H1 (cell line): ENCODE results near the gene PSME2. TPM values are rescaled to one million over a fixed set of nuclear protein-coding genes. Genes with fewer than 3 reads are reported as not detected.

Experiments used
- CTCF ChIA-PET: fragments of 300-600 bp; sonication (Branson Sonifier 250); formaldehyde crosslinking; loops from one replicate; lab custom pipeline; 2021; ENCODE audit not compliant: partially characterized antibody; lab: Charles Lee
- POLR2A ChIA-PET: fragments of 300-600 bp; sonication (Branson Sonifier 250); formaldehyde crosslinking; loops from one replicate; lab custom pipeline; 2021; ENCODE audit warnings: inconsistent platforms; ENCODE audit not compliant: partially characterized antibody; lab: Charles Lee
- DNase-seq, 2 experiments: peaks; one replicate each; pipeline versions ENCODE4 v3.0.0 to v3.0.0-alpha.2; 2010 to 2022; ENCODE audit warnings: low spot score in 2 of 2, low read depth in 1 of 2, mixed read lengths in 1 of 2
- FAIRE-seq: peaks from 2 replicates; lab custom pipeline; 2011; peaks lifted over from hg19 to GRCh38; lab: Jason Lieb, UNC
- H2AFZ ChIP-seq: 2 replicates; pipeline ENCODE4 v1.8.1; 2012; ENCODE audit warnings: low read length, inconsistent platforms
- H2AK5ac ChIP-seq: 2 replicates; pipeline ENCODE4 v1.6.1; 2013; ENCODE audit warnings: low read depth, low read length
- H2BK120ac ChIP-seq: replicated peaks from 2 replicates; pipeline ENCODE3; 2013; ENCODE audit warnings: low read depth, low read length, inconsistent platforms
- H2BK12ac ChIP-seq: 2 replicates; pipeline ENCODE4 v1.6.1; 2013; ENCODE audit warnings: low read depth, low read length
- H2BK15ac ChIP-seq: 2 replicates; pipeline ENCODE4 v1.6.1; 2013; ENCODE audit warnings: low read length
- H2BK20ac ChIP-seq: 2 replicates; pipeline ENCODE4 v1.6.1; 2013; ENCODE audit warnings: low read length
- H2BK5ac ChIP-seq: 2 replicates; pipeline ENCODE4 v1.6.1; 2013; ENCODE audit warnings: low read depth, low read length
- H3K14ac ChIP-seq: 2 replicates; pipeline ENCODE4 v1.6.1; 2013; ENCODE audit warnings: inconsistent platforms; ENCODE audit not compliant: insufficient read length
- H3K18ac ChIP-seq: 2 replicates; pipeline ENCODE4 v1.6.1; 2013; ENCODE audit warnings: low read length; ENCODE audit errors: extremely low read depth
- H3K23ac ChIP-seq: 2 replicates; pipeline ENCODE4 v1.6.1; 2013; ENCODE audit warnings: inconsistent platforms; ENCODE audit not compliant: insufficient read length
- H3K23me2 ChIP-seq: 2 replicates; pipeline ENCODE4 v1.6.1; 2013; ENCODE audit warnings: low read depth, low read length
- H3K27ac ChIP-seq: 2 replicates; pipeline ENCODE4 v1.6.1; 2011; ENCODE audit warnings: low read depth, low read length, inconsistent platforms
- H3K27me3 ChIP-seq, 4 experiments: replicated peaks in 1 of 4; 1 replicate in 1 of 4; 2 replicates in 3 of 4; pipeline versions ENCODE4 v1.6.1 to v1.8.1; 2011 to 2013; ENCODE audit warnings: low read length in 3 of 4, mild to moderate bottlenecking in 3 of 4, inconsistent platforms in 2 of 4, mixed read lengths in 2 of 4, moderate library complexity in 1 of 4; ENCODE audit not compliant: control insufficient read depth in 3 of 4, insufficient read depth in 3 of 4; ENCODE audit errors: extremely low read depth in 1 of 4
- H3K36me3 ChIP-seq, 4 experiments: 2 replicates each; pipeline versions ENCODE4 v1.6.1 to v1.8.1; 2011 to 2013; ENCODE audit warnings: mild to moderate bottlenecking in 4 of 4, low read length in 3 of 4, moderate library complexity in 2 of 4, control low read depth in 1 of 4, inconsistent platforms in 1 of 4; ENCODE audit not compliant: insufficient read depth in 4 of 4, control insufficient read depth in 2 of 4
- H3K4ac ChIP-seq: replicated peaks from 2 replicates; pipeline ENCODE3; 2013; ENCODE audit warnings: low read length, low read depth, mixed read lengths, inconsistent platforms; ENCODE audit not compliant: insufficient read length
- H3K4me1 ChIP-seq, 4 experiments: replicated peaks in 1 of 4; 1 replicate in 1 of 4; 2 replicates in 3 of 4; pipeline versions ENCODE4 v1.6.1 to v1.8.1; 2011 to 2013; ENCODE audit warnings: low read length in 3 of 4, inconsistent platforms in 2 of 4, mixed read lengths in 1 of 4; ENCODE audit not compliant: insufficient read depth in 4 of 4, control insufficient read depth in 3 of 4
- H3K4me2 ChIP-seq, 2 experiments: 2 replicates each; pipeline versions ENCODE4 v1.6.1 to v1.8.1; 2011 to 2013; ENCODE audit warnings: low read depth in 2 of 2, low read length in 2 of 2, control low read depth in 1 of 2, inconsistent platforms in 1 of 2, mild to moderate bottlenecking in 1 of 2; ENCODE audit not compliant: insufficient read depth in 1 of 2
- H3K4me3 ChIP-seq, 4 experiments: fragments of 200-600, 300-600 bp in 1 of 4; sonication (generic), shearing (Covaris generic), sonication (Bioruptor Twin) in 1 of 4; 2 replicates each; pipeline versions ENCODE4 v1.5.1 to v1.8.1; 2011 to 2016; ENCODE audit warnings: low read length in 4 of 4, low read depth in 3 of 4, control low read depth in 2 of 4, inconsistent platforms in 2 of 4, mild to moderate bottlenecking in 2 of 4, mixed read lengths in 1 of 4, moderate library complexity in 1 of 4; ENCODE audit not compliant: insufficient read depth in 2 of 4; ENCODE audit errors: extremely low read depth in 1 of 4
- H3K56ac ChIP-seq: replicated peaks from 2 replicates; pipeline ENCODE3; 2013; ENCODE audit warnings: low read depth, mild to moderate bottlenecking, mixed read lengths, low read length, inconsistent platforms; ENCODE audit not compliant: insufficient read length
- H3K79me1 ChIP-seq: 2 replicates; pipeline ENCODE4 v1.6.1; 2013; ENCODE audit warnings: low read depth, low read length, control low read depth
- H3K79me2 ChIP-seq, 2 experiments: 2 replicates each; pipeline versions ENCODE4 v1.6.1 to v1.8.1; 2012 to 2013; ENCODE audit warnings: low read length in 2 of 2, mild to moderate bottlenecking in 2 of 2, inconsistent platforms in 1 of 2; ENCODE audit not compliant: insufficient read depth in 2 of 2, control insufficient read depth in 1 of 2
- H3K9ac ChIP-seq, 4 experiments: replicated peaks in 1 of 4; 1 replicate in 1 of 4; 2 replicates in 3 of 4; pipeline versions ENCODE4 v1.6.1 to v1.8.1; 2011 to 2013; ENCODE audit warnings: low read depth in 3 of 4, low read length in 3 of 4, control low read depth in 2 of 4, mild to moderate bottlenecking in 2 of 4, moderate library complexity in 2 of 4, inconsistent platforms in 1 of 4; ENCODE audit errors: extremely low read depth in 1 of 4
- H3K9me3 ChIP-seq, 2 experiments: 2 replicates each; pipeline versions ENCODE4 v1.6.1 to v1.8.1; 2012 to 2013; ENCODE audit warnings: mild to moderate bottlenecking in 2 of 2, moderate library complexity in 2 of 2, control low read depth in 1 of 2, inconsistent platforms in 1 of 2, low read depth in 1 of 2, low read length in 1 of 2, mixed read lengths in 1 of 2; ENCODE audit not compliant: insufficient read depth in 2 of 2
- H4K20me1 ChIP-seq, 2 experiments: replicated peaks in 1 of 2; 2 replicates each; pipeline versions ENCODE3 to v1.8.1; 2011 to 2013; ENCODE audit warnings: inconsistent platforms in 2 of 2, low read length in 2 of 2, mild to moderate bottlenecking in 1 of 2; ENCODE audit not compliant: insufficient read depth in 2 of 2, control insufficient read depth in 1 of 2
- H4K5ac ChIP-seq: 2 replicates; pipeline ENCODE4 v1.6.1; 2013; ENCODE audit warnings: low read length, low read depth, mixed read lengths, inconsistent platforms; ENCODE audit not compliant: insufficient read length
- H4K8ac ChIP-seq: 2 replicates; pipeline ENCODE4 v1.8.0; 2013; ENCODE audit warnings: mild to moderate bottlenecking, moderate library complexity, low read length, inconsistent platforms; ENCODE audit not compliant: insufficient read depth; ENCODE audit errors: extremely low read depth
- H4K91ac ChIP-seq: replicated peaks from 2 replicates; pipeline ENCODE3; 2013; ENCODE audit warnings: low read length, mixed read lengths, inconsistent platforms; ENCODE audit not compliant: insufficient read length
- ASH2L ChIP-seq: fragments of 200-600, 300-600 bp; sonication (generic); IDR thresholded peaks from one replicate; pipeline ENCODE4 v1.7.1; 2017; ENCODE audit warnings: low read length
- CEBPB ChIP-seq: IDR thresholded peaks from 2 replicates; pipeline ENCODE4 v1.6.1; 2012; ENCODE audit warnings: low read depth, low read length
- EP300 ChIP-seq, 2 experiments: IDR thresholded peaks; 1 replicate in 1 of 2; 2 replicates in 1 of 2; pipeline ENCODE4 v1.6.1; 2011 to 2012; ENCODE audit warnings: low read depth in 2 of 2, low read length in 2 of 2, mild to moderate bottlenecking in 2 of 2, borderline replicate concordance in 1 of 2, inconsistent platforms in 1 of 2, moderate library complexity in 1 of 2
- GABPA ChIP-seq: IDR thresholded peaks from 2 replicates; pipeline ENCODE4 v1.6.1; 2011; ENCODE audit warnings: mild to moderate bottlenecking, low read length, moderate library complexity, borderline replicate concordance; ENCODE audit not compliant: insufficient read depth
- HDAC6 ChIP-seq: IDR thresholded peaks from one replicate; pipeline ENCODE4 v1.7.1; 2012; ENCODE audit warnings: low read depth, mild to moderate bottlenecking, inconsistent platforms, low read length, moderate library complexity
- RBBP5 ChIP-seq: IDR thresholded peaks from 2 replicates; pipeline ENCODE4 v1.7.1; 2012; ENCODE audit warnings: low read depth, mild to moderate bottlenecking, inconsistent platforms, low read length, moderate library complexity, borderline replicate concordance
- SAP30 ChIP-seq: fragments of 300-600 bp; sonication (generic); IDR thresholded peaks from 2 replicates; pipeline ENCODE4 v1.7.1; 2012; ENCODE audit warnings: low read length, moderate library complexity, mild to moderate bottlenecking, inconsistent platforms; ENCODE audit not compliant: insufficient read depth, insufficient replicate concordance
- ZNF274 ChIP-seq: IDR thresholded peaks from 2 replicates; pipeline ENCODE4 v1.7.0; 2012; ENCODE audit warnings: low read length, borderline replicate concordance; ENCODE audit errors: extremely low read depth
- WGBS, 2 experiments: shearing (Covaris generic) in 1 of 2; methylation state at CpG; one replicate each; pipeline versions ENCODE4 v1.1.6 to v1.1.7; 2013 to 2015; ENCODE audit warnings: low lambda C conversion rate in 2 of 2, mixed read lengths in 2 of 2, inconsistent platforms in 1 of 2, low coverage in 1 of 2, missing lambda C conversion rate in 1 of 2; ENCODE audit not compliant: insufficient replicate concordance in 2 of 2, insufficient coverage in 1 of 2, insufficient read length in 1 of 2; ENCODE audit errors: extremely low coverage in 1 of 2, missing lambda C conversion rate in 1 of 2; 5-methylcytosine and 5-hydroxymethylcytosine counted together
- polyA plus RNA-seq, 7 experiments: library from polyadenylated mRNA; depleted of rRNA in 3 of 7; stranded (reverse) in 5 of 7; unstranded in 2 of 7; fragments of >200 nt in 5 of 7; fragments of 200-250 nt in 2 of 7; gene quantifications; 1 replicate in 5 of 7; 2 replicates in 1 of 7; 4 replicates in 1 of 7; pipeline versions ENCODE4 v1.2.1 to v1.2.3, GENCODE V29; 2011 to 2013; ENCODE audit warnings: missing spikeins in 2 of 7, mixed read lengths in 2 of 7
- total RNA-seq: library from RNA; stranded (reverse); fragmentation: NEBNext Ultra II Directional; extraction: Animal tissue kit (Norgen Biotek cat#: 25700); gene quantifications from 2 replicates; pipeline ENCODE4 v1.2.1, GENCODE V29; 2021
- TF ChIP-seq, protein P1 (sequence below): IDR thresholded peaks from 2 replicates; pipeline ENCODE4 v1.6.1; 2012; ENCODE audit warnings: low read length, inconsistent platforms

The PSME2 gene
- total and polyA plus RNA-seq, 2 of the 8 experiments (the other 6 are each of a cell fraction or from before 2014, with no cell fraction given), result 71.8 to 111 TPM

DNA sequence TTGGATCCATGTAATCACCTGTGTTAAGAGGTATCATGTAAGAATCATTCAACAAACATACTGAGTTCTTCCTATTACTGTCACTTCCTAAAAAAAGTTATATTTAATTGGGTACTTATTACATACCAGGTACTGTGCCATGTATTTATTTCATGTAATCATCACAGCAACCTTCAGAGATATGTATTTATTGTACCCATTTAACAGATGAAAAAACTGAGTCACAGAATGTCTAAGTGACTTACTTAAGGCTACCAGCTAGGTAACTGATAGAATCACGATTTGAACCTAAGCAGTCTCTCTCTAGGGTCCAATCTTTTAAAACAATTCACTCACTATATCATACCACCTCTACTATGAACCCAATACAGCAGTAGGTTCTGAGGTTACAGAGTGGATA is 2.0 kb downstream of the PSME2 start:
- ChIA-PET CTCF (interaction anchor here (1.1 to 1.5 kb wide), 3 partner anchors 17 to 36 kb away, joined by 3 to 8 read pairs (median 3); partner anchors contain the start of genes DCAF11, IRF9 and NRL), POLR2A (interaction anchor here (0.7 to 4.9 kb wide), 4 partner anchors 30 to 49 kb away, joined by 3 to 26 read pairs (median 4); partner anchors contain the start of genes DCAF11 and IPO4)
- H4K91ac ChIP-seq, result no peak overlapping the region
- no peak overlapping the region for H3K27ac ChIP-seq
- no peak overlapping the region for H3K4me2 ChIP-seq
- H3K27me3 ChIP-seq, result no peaks in the 10 kb centered on the region
- H3K56ac ChIP-seq, result no peak overlapping the region
- WGBS, 2 experiments, result 93% methylated on average over 1 of the region's 1 CpG; no CpG with 5 or more reads in 1 of the 2 experiments
- peaks cover 2 to 10% (median 8%) of the 10 kb centered on the region in 4 experiments; a peak in 6 of 7 replicates for H3K4me1 ChIP-seq
- no peak overlapping the region for H3K9ac ChIP-seq
- H2BK5ac ChIP-seq, result no peak overlapping the region
- H3K36me3 ChIP-seq, result peaks cover 2 to 14% (median 5%) of the 10 kb centered on the region in 4 experiments; a peak in 5 of 8 replicates
- no peak overlapping the region for H2BK20ac ChIP-seq
- H3K23ac ChIP-seq, result no peak overlapping the region
- no peak overlapping the region for H3K14ac ChIP-seq
- H2AK5ac ChIP-seq, result no peak overlapping the region
- peaks cover 7% of the 10 kb centered on the region; the same call in 1 of the 2 replicates for H3K79me1 ChIP-seq
- no peak overlapping the region for H4K5ac ChIP-seq
- no peak overlapping the region for H3K4ac ChIP-seq
- no peak overlapping the region for H2AFZ ChIP-seq
- H4K8ac ChIP-seq, result no peak overlapping the region
- H2BK15ac ChIP-seq, result no peak overlapping the region
- TF ChIP-seq HDAC6 (no peak), GABPA (no peak), ASH2L (no peak), RBBP5 (no peak), EP300 (IDR thresholded peaks at IDR 0.05; ENCODE audit: borderline replicate concordance in 1 of 2, low read depth in 2 of 2, low read length in 2 of 2) (no peak), CEBPB (no peak), SAP30 (no peak), ZNF274 (no peak)
- TF ChIP-seq, protein P1, sequence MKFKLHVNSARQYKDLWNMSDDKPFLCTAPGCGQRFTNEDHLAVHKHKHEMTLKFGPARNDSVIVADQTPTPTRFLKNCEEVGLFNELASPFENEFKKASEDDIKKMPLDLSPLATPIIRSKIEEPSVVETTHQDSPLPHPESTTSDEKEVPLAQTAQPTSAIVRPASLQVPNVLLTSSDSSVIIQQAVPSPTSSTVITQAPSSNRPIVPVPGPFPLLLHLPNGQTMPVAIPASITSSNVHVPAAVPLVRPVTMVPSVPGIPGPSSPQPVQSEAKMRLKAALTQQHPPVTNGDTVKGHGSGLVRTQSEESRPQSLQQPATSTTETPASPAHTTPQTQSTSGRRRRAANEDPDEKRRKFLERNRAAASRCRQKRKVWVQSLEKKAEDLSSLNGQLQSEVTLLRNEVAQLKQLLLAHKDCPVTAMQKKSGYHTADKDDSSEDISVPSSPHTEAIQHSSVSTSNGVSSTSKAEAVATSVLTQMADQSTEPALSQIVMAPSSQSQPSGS, result no peak
- H3K79me2 ChIP-seq, result peaks cover 0 to 31% of the 10 kb centered on the region in 2 experiments; a peak in 3 of 4 replicates
- DNase-seq (no peak), FAIRE-seq (no peak)
- H2BK120ac ChIP-seq, result no peak overlapping the region
- H2BK12ac ChIP-seq, result no peak overlapping the region
- H3K23me2 ChIP-seq, result peaks cover 13% of the 10 kb centered on the region
- no peak overlapping the region for H3K4me3 ChIP-seq
- H4K20me1 ChIP-seq, result peaks cover 0 to 7% of the 10 kb centered on the region in 2 experiments
- no peak overlapping the region for H3K18ac ChIP-seq
- H3K9me3 ChIP-seq, result no peaks in the 10 kb centered on the region
